ENCODE measurements around the gene GPBP1.
A peak's percentile ranks its signal among the peaks of the same experiment; 100 is the strongest.
"Not testable (repeated sequence)": the region's sequence is repeated elsewhere in the genome, so short reads cannot be mapped to it uniquely, and the experiment has no call there.

Gene GPBP1

GRCh38 chr5:57163553-57164006 is 10.3 kb upstream of the GPBP1 start:
- H3K27ac ChIP-seq (ENCODE audit: low read depth, low read length), result no peak overlapping the region
- peaks cover 0 to 2% of the 10 kb centered on the region in 2 experiments for H3K4me1 ChIP-seq (ENCODE audit: control insufficient read depth in 1 of 2, insufficient read depth in 2 of 2, low read length in 2 of 2)
- no peak overlapping the region for H2AFZ ChIP-seq (ENCODE audit: insufficient read depth, low read length, poor library complexity)
- no peak overlapping the region for H3K23ac ChIP-seq (ENCODE audit: low read length)
- no peak overlapping the region for H3K4me3 ChIP-seq (ENCODE audit: low read depth, low read length)
- H3K4me2 ChIP-seq (ENCODE audit: low read length), result no peak overlapping the region
- no peak overlapping the region for H4K12ac ChIP-seq (ENCODE audit: low read depth, low read length)
- no peak overlapping the region for H2BK120ac ChIP-seq (ENCODE audit: insufficient read depth, low read length, poor library complexity)
- H2AK5ac ChIP-seq (ENCODE audit: low read length), result no peak overlapping the region
- no peak overlapping the region for H3K18ac ChIP-seq (ENCODE audit: low read length)
- H3K14ac ChIP-seq (ENCODE audit: low read length), result no peak overlapping the region
- H2BK5ac ChIP-seq (ENCODE audit: low read depth, low read length, poor library complexity), result no peak overlapping the region
- no peaks in the 10 kb centered on the region for H3K36me3 ChIP-seq (ENCODE audit: control insufficient read depth in 1 of 2, insufficient read depth in 2 of 2, low read length in 2 of 2)
- no peak for DNase-seq
- H3K9me3 ChIP-seq (ENCODE audit: insufficient read depth, low read depth, low read length), result no peaks in the 10 kb centered on the region
- no peak overlapping the region for H3K9ac ChIP-seq (ENCODE audit: low read length)
- no peak overlapping the region for H4K8ac ChIP-seq (ENCODE audit: low read depth, low read length)
- no peak overlapping the region for H3K4ac ChIP-seq (ENCODE audit: low read depth, low read length)
- no CpG with 5 or more reads among the region's 3 CpGs for WGBS (ENCODE audit: extremely low coverage, insufficient coverage, insufficient read length)
- H2BK12ac ChIP-seq (ENCODE audit: low read length), result no peak overlapping the region
- H3K79me2 ChIP-seq (ENCODE audit: control insufficient read depth, insufficient read depth, low read length, poor library complexity), result no peaks in the 10 kb centered on the region
- H3K27me3 ChIP-seq (ENCODE audit: insufficient read depth, low read length), result no peaks in the 10 kb centered on the region
- peaks cover 1% of the 10 kb centered on the region for H3K79me1 ChIP-seq (ENCODE audit: low read length)
- no peak overlapping the region for H4K91ac ChIP-seq (ENCODE audit: low read depth, low read length)

GRCh38 chr5:57164124-57164523 is 9.7 kb upstream of the GPBP1 start:
- Histone ChIP-seq H2BK120ac (ENCODE audit: insufficient read depth, low read length, poor library complexity) (no peak overlapping the region), H3K27me3 (ENCODE audit: insufficient read depth, low read length) (no peaks in the 10 kb centered on the region), H2BK12ac (ENCODE audit: low read length) (no peak overlapping the region), H3K27ac (ENCODE audit: low read depth, low read length) (no peak overlapping the region), H2AK5ac (ENCODE audit: low read length) (no peak overlapping the region), H3K4me2 (ENCODE audit: low read length) (no peak overlapping the region), H3K14ac (ENCODE audit: low read length) (no peak overlapping the region), H3K9ac (ENCODE audit: low read length) (no peak overlapping the region), H2AFZ (ENCODE audit: insufficient read depth, low read length, poor library complexity) (no peak overlapping the region), H3K4me1 (ENCODE audit: control insufficient read depth in 1 of 2, insufficient read depth in 2 of 2, low read length in 2 of 2) (peaks cover 0 to 2% of the 10 kb centered on the region in 2 experiments), H3K9me3 (ENCODE audit: insufficient read depth, low read depth, low read length) (no peaks in the 10 kb centered on the region), H3K79me2 (ENCODE audit: control insufficient read depth, insufficient read depth, low read length, poor library complexity) (no peaks in the 10 kb centered on the region), H3K79me1 (ENCODE audit: low read length) (peaks cover 1% of the 10 kb centered on the region), H2BK5ac (ENCODE audit: low read depth, low read length, poor library complexity) (no peak overlapping the region), H3K23ac (ENCODE audit: low read length) (no peak overlapping the region), H3K4ac (ENCODE audit: low read depth, low read length) (no peak overlapping the region), H3K18ac (ENCODE audit: low read length) (no peak overlapping the region), H4K8ac (ENCODE audit: low read depth, low read length) (no peak overlapping the region), H3K36me3 (ENCODE audit: control insufficient read depth in 1 of 2, insufficient read depth in 2 of 2, low read length in 2 of 2) (no peaks in the 10 kb centered on the region), H4K91ac (ENCODE audit: low read depth, low read length) (no peak overlapping the region), H3K4me3 (ENCODE audit: low read depth, low read length) (no peak overlapping the region), H4K12ac (ENCODE audit: low read depth, low read length) (no peak overlapping the region)
- no CpG with 5 or more reads among the region's 8 CpGs for WGBS (ENCODE audit: extremely low coverage, insufficient coverage, insufficient read length)
- peak; percentile 35 to 57 for DNase-seq

GRCh38 chr5:57165171-57165570 is 8.7 kb upstream of the GPBP1 start:
- DNase-seq; H2BK120ac ChIP-seq (ENCODE audit: insufficient read depth, low read length, poor library complexity); H4K8ac ChIP-seq (ENCODE audit: low read depth, low read length); H2BK5ac ChIP-seq (ENCODE audit: low read depth, low read length, poor library complexity); H3K27ac ChIP-seq (ENCODE audit: low read depth, low read length); H3K14ac ChIP-seq (ENCODE audit: low read length); H3K4me3 ChIP-seq (ENCODE audit: low read depth, low read length); H3K23ac ChIP-seq (ENCODE audit: low read length); H2AK5ac ChIP-seq (ENCODE audit: low read length); H3K4ac ChIP-seq (ENCODE audit: low read depth, low read length); H2AFZ ChIP-seq (ENCODE audit: insufficient read depth, low read length, poor library complexity); H3K4me2 ChIP-seq (ENCODE audit: low read length); H3K27me3 ChIP-seq (ENCODE audit: insufficient read depth, low read length); H3K79me1 ChIP-seq (ENCODE audit: low read length); H3K9me3 ChIP-seq (ENCODE audit: insufficient read depth, low read depth, low read length); H3K18ac ChIP-seq (ENCODE audit: low read length); H3K36me3 ChIP-seq (ENCODE audit: control insufficient read depth in 1 of 2, insufficient read depth in 2 of 2, low read length in 2 of 2); H4K91ac ChIP-seq (ENCODE audit: low read depth, low read length); H3K79me2 ChIP-seq (ENCODE audit: control insufficient read depth, insufficient read depth, low read length, poor library complexity); H2BK12ac ChIP-seq (ENCODE audit: low read length); H3K4me1 ChIP-seq (ENCODE audit: control insufficient read depth in 1 of 2, insufficient read depth in 2 of 2, low read length in 2 of 2); H4K12ac ChIP-seq (ENCODE audit: low read depth, low read length); H3K9ac ChIP-seq (ENCODE audit: low read length): not testable (repeated sequence)
- WGBS (ENCODE audit: extremely low coverage, insufficient coverage, insufficient read length), result no CpG with 5 or more reads among the region's 3 CpGs

- no peaks in the 10 kb centered on the region for H3K79me2 ChIP-seq (ENCODE audit: control insufficient read depth, insufficient read depth, low read length, poor library complexity)
- peaks cover 0 to 2% of the 10 kb centered on the region in 2 experiments for H3K4me1 ChIP-seq (ENCODE audit: control insufficient read depth in 1 of 2, insufficient read depth in 2 of 2, low read length in 2 of 2)
- H3K27me3 ChIP-seq (ENCODE audit: insufficient read depth, low read length), result no peaks in the 10 kb centered on the region
- H2AFZ ChIP-seq (ENCODE audit: insufficient read depth, low read length, poor library complexity), result no peak overlapping the region
- H2AK5ac ChIP-seq (ENCODE audit: low read length), result no peak overlapping the region
- H3K23ac ChIP-seq (ENCODE audit: low read length), result no peak overlapping the region
- H3K4me3 ChIP-seq (ENCODE audit: low read depth, low read length), result no peak overlapping the region
- no peak overlapping the region for H3K27ac ChIP-seq (ENCODE audit: low read depth, low read length)
- no peak overlapping the region for H2BK120ac ChIP-seq (ENCODE audit: insufficient read depth, low read length, poor library complexity)
- H3K4me2 ChIP-seq (ENCODE audit: low read length), result no peak overlapping the region
- H3K9ac ChIP-seq (ENCODE audit: low read length), result no peak overlapping the region
- H4K8ac ChIP-seq (ENCODE audit: low read depth, low read length), result no peak overlapping the region
- WGBS (ENCODE audit: extremely low coverage, insufficient coverage, insufficient read length), result no CpG with 5 or more reads among the region's 2 CpGs
- no peak overlapping the region for H2BK12ac ChIP-seq (ENCODE audit: low read length)
- H4K91ac ChIP-seq (ENCODE audit: low read depth, low read length), result no peak overlapping the region
- no peak overlapping the region for H3K4ac ChIP-seq (ENCODE audit: low read depth, low read length)
- H3K79me1 ChIP-seq (ENCODE audit: low read length), result no peaks in the 10 kb centered on the region
- H3K18ac ChIP-seq (ENCODE audit: low read length), result no peak overlapping the region
- peak in 1 of 2 donors; percentile 27 for DNase-seq
- no peak overlapping the region for H4K12ac ChIP-seq (ENCODE audit: low read depth, low read length)
- H2BK5ac ChIP-seq (ENCODE audit: low read depth, low read length, poor library complexity), result no peak overlapping the region
- no peak overlapping the region for H3K14ac ChIP-seq (ENCODE audit: low read length)
- H3K9me3 ChIP-seq (ENCODE audit: insufficient read depth, low read depth, low read length), result no peaks in the 10 kb centered on the region
- H3K36me3 ChIP-seq (ENCODE audit: control insufficient read depth in 1 of 2, insufficient read depth in 2 of 2, low read length in 2 of 2), result no peaks in the 10 kb centered on the region
These were observed 7.6 kb upstream of the GPBP1 start for GRCh38 chr5:57166276-57166675.
